ENCODE measurements around the gene CCNT1.

GRCh38 chr12:48736456-48736855, 19.9 kb upstream of the CCNT1 start:
- TF ChIP-seq CTCF (IDR thresholded peaks at IDR 0.05 in 8 of 11, conservative IDR thresholded peaks at IDR 0.05 in 3 of 11), result no peak
- no peak for TF ChIP-seq POLR2A (IDR thresholded peaks at IDR 0.05)
- TF ChIP-seq POLR2AphosphoS5 (IDR thresholded peaks at IDR 0.05), result no peak

All from spleen (tissue), 7 donors.